Measurements from ENCODE around the gene NOD1. TPM values are rescaled to one million over a fixed set of nuclear protein-coding genes. Genes with fewer than 3 reads are reported as not detected.

Gene NOD1
- total and polyA plus RNA-seq, 2 experiments from 2014 or later: 5.9 to 11.1 TPM

DNA sequence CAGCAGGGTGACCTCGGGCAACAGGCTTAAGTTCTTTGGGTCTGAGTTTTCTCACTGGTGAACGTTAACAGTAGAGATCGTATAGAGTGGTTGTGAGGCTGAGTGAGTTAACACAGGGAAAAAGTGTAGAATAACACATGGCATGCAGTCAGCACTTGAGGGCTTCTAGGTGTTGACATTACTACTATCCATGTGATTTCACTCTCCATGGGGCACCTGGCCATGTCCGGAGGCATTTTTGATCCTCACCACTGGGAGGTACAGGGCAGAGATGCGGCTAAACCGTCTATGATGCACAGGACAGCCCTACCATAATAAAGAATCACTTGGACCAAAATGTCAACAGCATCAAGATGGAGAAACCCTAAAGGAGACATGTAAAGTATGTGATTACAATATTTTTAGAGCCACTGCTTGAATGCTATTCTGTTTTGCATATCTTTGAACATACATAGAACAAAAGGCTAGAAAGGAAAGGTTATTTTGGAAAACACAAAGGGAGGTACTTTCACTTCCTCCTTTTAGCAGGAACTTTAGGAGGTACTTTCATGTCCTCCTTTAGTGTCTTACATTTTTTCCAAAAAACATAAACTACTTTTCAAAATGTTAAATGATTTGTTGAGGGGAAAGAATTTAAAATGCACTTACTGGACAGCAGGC is 44.3 kb downstream of the NOD1 start:
- in situ Hi-C loops (cut with MboI): no loop called here

DNA sequence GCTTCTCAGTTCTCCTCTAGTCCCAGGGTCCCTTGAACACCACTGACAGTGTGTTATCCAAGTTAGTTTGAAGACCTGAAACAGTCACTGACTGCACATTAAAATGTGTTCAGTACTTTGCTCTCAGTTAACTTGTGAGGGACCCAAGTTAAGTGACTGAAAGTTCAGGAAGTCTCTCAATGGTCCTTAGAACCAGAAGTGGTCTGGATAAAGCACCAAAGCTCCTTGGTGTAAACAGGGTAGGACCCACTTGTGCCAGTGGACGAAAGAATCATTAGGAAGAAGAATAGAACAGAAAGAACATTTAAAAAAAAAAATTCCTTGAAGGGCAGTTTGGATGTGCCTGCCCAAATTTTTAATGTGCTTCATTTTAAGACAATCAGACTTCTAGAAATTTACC is 45.1 kb downstream of the NOD1 start:
- Histone ChIP-seq H3K36me3 (ENCODE audit: low read depth) (peaks cover 13% of the 10 kb centered on the region; the same call in 1 of the 2 replicates), H3K4me2 (ENCODE audit: unreplicated experiment) (no peak overlapping the region), H3F3A (ENCODE audit: insufficient read depth) (peaks cover 8% of the 10 kb centered on the region; the same call in 1 of the 2 replicates), H4K20me1 (ENCODE audit: insufficient read depth) (no peaks in the 10 kb centered on the region), H3K4me1 (ENCODE audit: insufficient read depth) (peaks cover 9% of the 10 kb centered on the region), H3K79me2 (ENCODE audit: insufficient read depth) (no peaks in the 10 kb centered on the region), H3K9ac (no peak overlapping the region), H2AFZ (no peak overlapping the region), H3K27me3 (replicated peaks; ENCODE audit: insufficient read depth) (no peaks in the 10 kb centered on the region), H3K27ac (peak overlapping the region; percentile 59; the same call in 1 of the 2 replicates), H3K4me3 (no peak overlapping the region), H3K9me2 (ENCODE audit: insufficient read depth) (no peaks in the 10 kb centered on the region), H3K9me3 (ENCODE audit: low read depth) (no peaks in the 10 kb centered on the region)
- TF ChIP-seq EZH2phosphoT487 (IDR thresholded peaks at IDR 0.05; ENCODE audit: insufficient read depth, low read depth) (no peak), EZH2 (IDR thresholded peaks at IDR 0.05; ENCODE audit: insufficient read depth, poor library complexity, severe bottlenecking) (no peak)
- no peak for DNase-seq
- 31 to 32% methylated on average over 1 of the region's 1 CpG for WGBS, 2 experiments (ENCODE audit: low coverage in 1 of 2, low lambda C conversion rate in 2 of 2, missing lambda C conversion rate in 2 of 2)
- in situ Hi-C loops (cut with MboI): no loop called here

More for the DNA sequence above, 44.3 kb downstream of the NOD1 start:
- H3K4me2 ChIP-seq (ENCODE audit: unreplicated experiment): no peak overlapping the region
- no peak overlapping the region for H3K27ac ChIP-seq
- H4K20me1 ChIP-seq (ENCODE audit: insufficient read depth): no peaks in the 10 kb centered on the region
- H2AFZ ChIP-seq: no peak overlapping the region
- no peaks in the 10 kb centered on the region for H3K79me2 ChIP-seq (ENCODE audit: insufficient read depth)
- H3F3A ChIP-seq (ENCODE audit: insufficient read depth): peaks cover 8% of the 10 kb centered on the region; the same call in 1 of the 2 replicates
- no peaks in the 10 kb centered on the region for H3K9me3 ChIP-seq (ENCODE audit: low read depth)
- H3K4me3 ChIP-seq: no peak overlapping the region
- WGBS, 2 experiments (ENCODE audit: low coverage in 1 of 2, low lambda C conversion rate in 2 of 2, missing lambda C conversion rate in 2 of 2): 94 to 96% methylated on average over 6 of the region's 6 CpGs
- DNase-seq: no peak
- TF ChIP-seq EZH2phosphoT487 (IDR thresholded peaks at IDR 0.05; ENCODE audit: insufficient read depth, low read depth) (no peak), EZH2 (IDR thresholded peaks at IDR 0.05; ENCODE audit: insufficient read depth, poor library complexity, severe bottlenecking) (no peak)
- peaks cover 16% of the 10 kb centered on the region; the same call in 1 of the 2 replicates for H3K36me3 ChIP-seq (ENCODE audit: low read depth)
- no peaks in the 10 kb centered on the region for H3K27me3 ChIP-seq (replicated peaks; ENCODE audit: insufficient read depth)
- no peaks in the 10 kb centered on the region for H3K9me2 ChIP-seq (ENCODE audit: insufficient read depth)
- H3K9ac ChIP-seq: no peak overlapping the region
- peaks cover 9% of the 10 kb centered on the region for H3K4me1 ChIP-seq (ENCODE audit: insufficient read depth)

DNA sequence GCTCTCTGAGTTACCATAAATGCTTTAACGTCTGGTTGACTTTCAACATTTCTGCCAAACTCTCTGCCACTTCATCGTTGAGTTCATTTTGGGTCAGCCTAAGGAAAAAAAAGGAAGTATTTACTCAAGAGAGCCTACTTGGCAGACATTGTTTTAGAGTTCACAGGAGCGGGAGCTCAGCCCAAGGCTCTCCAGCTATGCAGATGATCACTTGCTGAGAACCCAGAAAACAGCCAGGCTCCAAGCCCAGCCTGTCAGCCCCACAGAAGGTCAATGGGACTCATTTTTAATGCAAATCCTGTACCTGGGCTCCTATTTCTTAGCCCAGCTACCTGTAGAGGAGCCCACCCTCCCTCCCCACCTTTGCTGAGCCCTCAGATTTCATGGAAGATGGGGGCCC is 45.5 kb downstream of the NOD1 start:
- H4K20me1 ChIP-seq (ENCODE audit: insufficient read depth): no peaks in the 10 kb centered on the region
- peaks cover 8% of the 10 kb centered on the region; the same call in 1 of the 2 replicates for H3F3A ChIP-seq (ENCODE audit: insufficient read depth)
- peaks cover 9% of the 10 kb centered on the region for H3K4me1 ChIP-seq (ENCODE audit: insufficient read depth)
- H3K4me3 ChIP-seq: no peak overlapping the region
- WGBS, 2 experiments (ENCODE audit: low coverage in 1 of 2, low lambda C conversion rate in 2 of 2, missing lambda C conversion rate in 2 of 2): 7 to 14% methylated on average over 3 of the region's 3 CpGs
- H3K36me3 ChIP-seq (ENCODE audit: low read depth): peaks cover 13% of the 10 kb centered on the region; the same call in 1 of the 2 replicates
- H3K9me2 ChIP-seq (ENCODE audit: insufficient read depth): no peaks in the 10 kb centered on the region
- H3K9me3 ChIP-seq (ENCODE audit: low read depth): no peaks in the 10 kb centered on the region
- TF ChIP-seq EZH2 (IDR thresholded peaks at IDR 0.05; ENCODE audit: insufficient read depth, poor library complexity, severe bottlenecking): no peak
- no peak for TF ChIP-seq EZH2phosphoT487 (IDR thresholded peaks at IDR 0.05; ENCODE audit: insufficient read depth, low read depth)
- no peak overlapping the region for H2AFZ ChIP-seq
- H3K9ac ChIP-seq: no peak overlapping the region
- in situ Hi-C loops (cut with MboI): no loop called here
- H3K27me3 ChIP-seq (replicated peaks; ENCODE audit: insufficient read depth): no peaks in the 10 kb centered on the region
- H3K79me2 ChIP-seq (ENCODE audit: insufficient read depth): no peaks in the 10 kb centered on the region
- no peak overlapping the region for H3K4me2 ChIP-seq (ENCODE audit: unreplicated experiment)
- peak overlapping the region; percentile 59 for H3K27ac ChIP-seq
- peak; percentile 86 for DNase-seq

DNA sequence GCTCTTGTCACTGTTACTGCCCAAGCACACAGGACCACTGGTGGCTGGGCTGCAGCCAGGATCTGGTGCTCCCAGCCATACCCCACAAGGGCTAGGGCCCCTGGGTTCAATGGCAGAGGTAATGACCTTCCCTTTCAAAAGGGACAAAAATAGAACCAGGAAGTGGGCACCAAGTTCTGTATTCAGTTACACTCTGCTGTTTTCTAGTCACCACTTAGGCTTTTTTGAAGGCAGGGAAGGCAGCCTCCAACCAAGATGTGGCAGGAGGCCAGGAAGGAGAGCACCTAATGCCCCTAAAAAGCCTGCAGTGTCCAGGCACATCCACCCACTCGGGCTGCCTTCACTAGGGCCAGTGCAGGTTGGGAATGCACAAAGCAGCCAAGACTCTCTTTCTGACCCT is 47.8 kb downstream of the NOD1 start:
- Histone ChIP-seq H4K20me1 (ENCODE audit: insufficient read depth) (no peaks in the 10 kb centered on the region), H3F3A (ENCODE audit: insufficient read depth) (peaks cover 8% of the 10 kb centered on the region; the same call in 1 of the 2 replicates), H3K4me2 (ENCODE audit: unreplicated experiment) (no peak overlapping the region), H3K27me3 (replicated peaks; ENCODE audit: insufficient read depth) (no peaks in the 10 kb centered on the region), H3K4me3 (no peak overlapping the region), H3K36me3 (ENCODE audit: low read depth) (peaks cover 14% of the 10 kb centered on the region; the same call in 1 of the 2 replicates), H3K27ac (no peak overlapping the region), H3K9me3 (ENCODE audit: low read depth) (no peaks in the 10 kb centered on the region), H3K9ac (no peak overlapping the region), H3K79me2 (ENCODE audit: insufficient read depth) (no peaks in the 10 kb centered on the region), H3K9me2 (ENCODE audit: insufficient read depth) (no peaks in the 10 kb centered on the region), H3K4me1 (ENCODE audit: insufficient read depth) (peaks cover 9% of the 10 kb centered on the region), H2AFZ (no peak overlapping the region)
- DNase-seq: no peak
- in situ Hi-C loops (cut with MboI): no loop called here
- WGBS, 2 experiments (ENCODE audit: low coverage in 1 of 2, low lambda C conversion rate in 2 of 2, missing lambda C conversion rate in 2 of 2): 88 to 100% methylated on average over 1 of the region's 1 CpG
- TF ChIP-seq EZH2phosphoT487 (IDR thresholded peaks at IDR 0.05; ENCODE audit: insufficient read depth, low read depth): no peak
- TF ChIP-seq EZH2 (IDR thresholded peaks at IDR 0.05; ENCODE audit: insufficient read depth, poor library complexity, severe bottlenecking): no peak

Measured in GM23248 (cell line).